Measurements from ENCODE around the gene FADS6. TPM values are rescaled to one million over a fixed set of nuclear protein-coding genes. Genes with fewer than 3 reads are reported as not detected.

The FADS6 gene
- total RNA-seq, 4 donors from 2014 or later = not detected

- H3K9me3 ChIP-seq = no peaks in the 10 kb centered on the region
- no peak overlapping the region for H3K27ac ChIP-seq
- no peaks in the 10 kb centered on the region for H3K36me3 ChIP-seq
- DNase-seq = no peak
- intact Hi-C loops (cut with DNase I; ENCODE audit: low total_unique reads) (no loop called here), in situ Hi-C loops (cut with MboI; ENCODE audit: low sequenced_read_pairs in 4 of 4) (loop anchor here in 1 of 4 donors (25.0 kb wide), 1 partner anchor 463 kb away; no protein-coding TSS in a partner anchor)
- ATAC-seq = no peak
- H3K4me3 ChIP-seq = no peak overlapping the region
- H3K4me1 ChIP-seq = no peaks in the 10 kb centered on the region
- TF ChIP-seq POLR2A (IDR thresholded peaks at IDR 0.05) = no peak
- TF ChIP-seq CTCF (IDR thresholded peaks at IDR 0.05 in 4 of 5, conservative IDR thresholded peaks at IDR 0.05 in 1 of 5) = no peak
- peaks cover 42 to 54% (median 44%) of the 10 kb centered on the region in 3 donors for H3K27me3 ChIP-seq
Measured at GRCh38 chr17:74850310-74850709, 43.1 kb downstream of the FADS6 start.

GRCh38 chr17:74848656-74849399 is 44.6 kb downstream of the FADS6 start:
- H3K4me3 ChIP-seq = no peak overlapping the region
- DNase-seq (no peak), ATAC-seq (no peak)
- intact Hi-C loops (cut with DNase I; ENCODE audit: low total_unique reads) = no loop called here
- TF ChIP-seq POLR2A (IDR thresholded peaks at IDR 0.05) (no peak), CTCF (IDR thresholded peaks at IDR 0.05 in 4 of 5, conservative IDR thresholded peaks at IDR 0.05 in 1 of 5) (no peak)
- H3K9me3 ChIP-seq = no peaks in the 10 kb centered on the region
- H3K4me1 ChIP-seq = no peaks in the 10 kb centered on the region
- H3K27ac ChIP-seq = no peak overlapping the region
- H3K27me3 ChIP-seq = peaks cover 30 to 49% (median 32%) of the 10 kb centered on the region in 3 donors
- no peaks in the 10 kb centered on the region for H3K36me3 ChIP-seq
- in situ Hi-C loops (cut with MboI; ENCODE audit: low sequenced_read_pairs in 4 of 4) = no loop called here

GRCh38 chr17:74846621-74847020 is 46.8 kb downstream of the FADS6 start:
- in situ Hi-C loops (cut with MboI; ENCODE audit: low sequenced_read_pairs in 4 of 4) = no loop called here
- H3K4me1 ChIP-seq = peaks cover 1 to 4% of the 10 kb centered on the region in 2 donors
- TF ChIP-seq POLR2A (IDR thresholded peaks at IDR 0.05) (no peak), CTCF (IDR thresholded peaks at IDR 0.05 in 4 of 5, conservative IDR thresholded peaks at IDR 0.05 in 1 of 5) (no peak)
- no peak overlapping the region for H3K27ac ChIP-seq
- H3K27me3 ChIP-seq = peaks cover 11 to 35% (median 27%) of the 10 kb centered on the region in 3 donors
- no peaks in the 10 kb centered on the region for H3K9me3 ChIP-seq
- no peaks in the 10 kb centered on the region for H3K36me3 ChIP-seq
- no peak overlapping the region for H3K4me3 ChIP-seq
- DNase-seq = no peak
- intact Hi-C loops (cut with DNase I; ENCODE audit: low total_unique reads) = no loop called here
- ATAC-seq = no peak

GRCh38 chr17:74843352-74843627 is 50.1 kb downstream of the FADS6 start:
- Histone ChIP-seq H3K27ac (no peak overlapping the region), H3K27me3 (peaks cover 0 to 20% (median 19%) of the 10 kb centered on the region in 3 donors), H3K36me3 (no peaks in the 10 kb centered on the region), H3K9me3 (no peaks in the 10 kb centered on the region), H3K4me3 (no peak overlapping the region), H3K4me1 (peaks cover 15 to 17% of the 10 kb centered on the region in 2 donors)
- DNase-seq (no peak), ATAC-seq (no peak)
- intact Hi-C loops (cut with DNase I; ENCODE audit: low total_unique reads) = loop anchor here (2.0 kb wide), 1 partner anchor 22 kb away; no protein-coding TSS in a partner anchor
- in situ Hi-C loops (cut with MboI; ENCODE audit: low sequenced_read_pairs in 4 of 4) = no loop called here
- TF ChIP-seq CTCF (IDR thresholded peaks at IDR 0.05 in 4 of 5, conservative IDR thresholded peaks at IDR 0.05 in 1 of 5) (no peak), POLR2A (IDR thresholded peaks at IDR 0.05) (no peak)

All from gastrocnemius medialis (tissue), 4 donors.